ENCODE measurements around the gene DSP.

DNA sequence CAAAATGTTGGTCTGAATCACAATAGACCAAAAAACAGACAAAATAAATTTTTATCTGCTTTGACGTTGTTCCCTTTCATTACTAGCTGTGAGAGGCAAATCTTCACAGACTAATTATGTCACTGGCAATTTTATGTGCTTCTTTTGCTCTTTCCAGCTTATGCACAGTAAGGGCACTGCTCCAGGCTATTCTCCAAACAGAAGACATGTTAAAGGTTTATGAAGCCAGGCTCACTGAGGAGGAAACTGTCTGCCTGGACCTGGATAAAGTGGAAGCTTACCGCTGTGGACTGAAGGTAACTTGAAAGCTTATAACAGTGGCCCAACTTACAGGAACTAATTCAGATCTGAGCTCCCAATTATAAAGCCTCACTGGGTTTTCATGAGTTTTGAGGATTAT, 33.0 kb downstream of the DSP start:
- TF ChIP-seq, protein P1, sequence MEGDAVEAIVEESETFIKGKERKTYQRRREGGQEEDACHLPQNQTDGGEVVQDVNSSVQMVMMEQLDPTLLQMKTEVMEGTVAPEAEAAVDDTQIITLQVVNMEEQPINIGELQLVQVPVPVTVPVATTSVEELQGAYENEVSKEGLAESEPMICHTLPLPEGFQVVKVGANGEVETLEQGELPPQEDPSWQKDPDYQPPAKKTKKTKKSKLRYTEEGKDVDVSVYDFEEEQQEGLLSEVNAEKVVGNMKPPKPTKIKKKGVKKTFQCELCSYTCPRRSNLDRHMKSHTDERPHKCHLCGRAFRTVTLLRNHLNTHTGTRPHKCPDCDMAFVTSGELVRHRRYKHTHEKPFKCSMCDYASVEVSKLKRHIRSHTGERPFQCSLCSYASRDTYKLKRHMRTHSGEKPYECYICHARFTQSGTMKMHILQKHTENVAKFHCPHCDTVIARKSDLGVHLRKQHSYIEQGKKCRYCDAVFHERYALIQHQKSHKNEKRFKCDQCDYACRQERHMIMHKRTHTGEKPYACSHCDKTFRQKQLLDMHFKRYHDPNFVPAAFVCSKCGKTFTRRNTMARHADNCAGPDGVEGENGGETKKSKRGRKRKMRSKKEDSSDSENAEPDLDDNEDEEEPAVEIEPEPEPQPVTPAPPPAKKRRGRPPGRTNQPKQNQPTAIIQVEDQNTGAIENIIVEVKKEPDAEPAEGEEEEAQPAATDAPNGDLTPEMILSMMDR (IDR thresholded peaks at IDR 0.05; ENCODE audit: low read length), result no peak
- TF ChIP-seq EZH2 (optimal IDR thresholded peaks at IDR 0.05; ENCODE audit: low read depth, low read length) (no peak), EZH2phosphoT487 (IDR thresholded peaks at IDR 0.05; ENCODE audit: low read length) (no peak)

Data from MM.1S (cell line).